Right lobe of liver (tissue), 6 donors: ENCODE data around the gene ADH5. TPM values are rescaled to one million over a fixed set of nuclear protein-coding genes. Genes with fewer than 3 reads are reported as not detected.
"Not testable (repeated sequence)": the region's sequence is repeated elsewhere in the genome, so short reads cannot be mapped to it uniquely, and the experiment has no call there.

Experiments used
- ATAC-seq, 4 donors: fragments of 200-7000 bp; cut with Tn5 transposase; one replicate each; pipeline ENCODE4 v1.9.1; 2020; ENCODE audit warnings: mild to moderate bottlenecking in 4 of 4, moderate library complexity in 4 of 4
- DNase-seq, 3 donors: peaks; one replicate each; pipeline ENCODE4 v3.0.0-alpha.2; 2020
- H3K27ac ChIP-seq, 3 donors: fragments of 200-600 bp; one replicate each; pipeline ENCODE4 v1.8.0; 2022
- H3K27me3 ChIP-seq, 2 donors: fragments of 200-600 bp; one replicate each; pipeline ENCODE4 v1.8.0; 2022
- H3K36me3 ChIP-seq, 4 donors: fragments of 200-600 bp; sonication (generic) in 1 of 4; one replicate each; pipeline versions ENCODE4 v1.5.1 to v1.8.0; 2017 to 2022; ENCODE audit warnings: control low read depth in 1 of 4
- H3K4me1 ChIP-seq, 4 donors: fragments of 200-600 bp; sonication (generic) in 1 of 4; one replicate each; pipeline versions ENCODE4 v1.5.1 to v1.8.0; 2017 to 2022; ENCODE audit warnings: control low read depth in 1 of 4
- H3K4me3 ChIP-seq, 3 donors: fragments of 200-600 bp; one replicate each; pipeline ENCODE4 v1.8.0; 2022
- H3K9me3 ChIP-seq, 4 donors: fragments of 200-600 bp; sonication (generic) in 1 of 4; one replicate each; pipeline versions ENCODE4 v1.5.1 to v1.8.0; 2017 to 2022; ENCODE audit warnings: control low read depth in 1 of 4
- POLR2A ChIP-seq: fragments of 450-650 bp; IDR thresholded peaks from one replicate; pipeline ENCODE4 v1.6.1; 2017; ENCODE audit warnings: antibody characterized with exemption, mild to moderate bottlenecking
- WGBS: methylation state at CpG from one replicate; pipeline ENCODE4 v1.1.6; 2018; ENCODE audit warnings: low coverage, low lambda C conversion rate; ENCODE audit not compliant: insufficient coverage; ENCODE audit errors: missing lambda C conversion rate; 5-methylcytosine and 5-hydroxymethylcytosine counted together
- intact Hi-C, 2 donors: fragments of 100-400 bp; cut with DNase I; formaldehyde crosslinking; loops; one replicate each; pipeline versions ENCODE4 v1.11.2 to v1.14.1; 2022
- total RNA-seq, 6 experiments: library from RNA; depleted of rRNA in 2 of 6; stranded (reverse); fragments of >200 nt in 2 of 6; fragmentation: NEBNext Ultra II Directional in 3 of 6; extraction: Animal tissue kit (Norgen Biotek cat#: 25700) in 3 of 6; gene quantifications; one replicate each; pipeline versions ENCODE4 v1.1.0 to v1.2.4, GENCODE V29; 2016 to 2023
- TF ChIP-seq, protein P1 (sequence below), 4 donors: fragments of 200-600 bp in 3 of 4; fragments of 450-650 bp in 1 of 4; IDR thresholded peaks; one replicate each; pipeline versions ENCODE4 v1.5.1 to v1.8.0; 2016 to 2022; ENCODE audit warnings: antibody characterized with exemption in 4 of 4, mild to moderate bottlenecking in 2 of 4
- donor health status: DM: no; HTN: yes; CAD: no.
- donor health status: DM: no; HTN: no; CAD: no.
- donor health status: DM: no; HTN: no; CAD: no.
- donor health status: DM: no; HTN: yes; CAD: no.
- donor health status: DM: no; HTN: yes; CAD: no.

ADH5 gene
- total RNA-seq, 6 experiments from 2014 or later = 109 to 170 (median 131) TPM

DNA sequence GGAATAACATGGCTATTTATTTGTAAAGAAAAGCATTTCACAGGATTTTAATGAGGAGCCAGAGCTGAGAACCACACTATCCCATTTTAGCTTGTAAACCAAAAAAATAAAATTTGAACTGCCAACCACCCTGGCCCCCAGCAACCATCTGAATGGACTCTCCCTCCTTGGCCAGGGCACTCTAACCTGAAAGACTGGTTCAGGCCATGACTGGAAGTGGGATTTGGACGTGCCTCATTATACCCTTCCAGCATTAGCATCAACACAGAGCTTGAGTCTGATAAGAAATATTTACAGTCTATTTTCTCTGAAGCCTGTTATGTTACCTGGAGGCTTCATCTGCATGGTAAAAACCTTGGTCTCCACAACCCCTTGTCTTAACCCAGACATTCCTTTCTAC lies 63.1 kb downstream of the ADH5 start:
- DNase-seq = no peak
- H3K9me3 ChIP-seq = peaks cover 0 to 4% (median 0%) of the 10 kb centered on the region in 4 donors
- TF ChIP-seq POLR2A = no peak
- TF ChIP-seq, protein P1, sequence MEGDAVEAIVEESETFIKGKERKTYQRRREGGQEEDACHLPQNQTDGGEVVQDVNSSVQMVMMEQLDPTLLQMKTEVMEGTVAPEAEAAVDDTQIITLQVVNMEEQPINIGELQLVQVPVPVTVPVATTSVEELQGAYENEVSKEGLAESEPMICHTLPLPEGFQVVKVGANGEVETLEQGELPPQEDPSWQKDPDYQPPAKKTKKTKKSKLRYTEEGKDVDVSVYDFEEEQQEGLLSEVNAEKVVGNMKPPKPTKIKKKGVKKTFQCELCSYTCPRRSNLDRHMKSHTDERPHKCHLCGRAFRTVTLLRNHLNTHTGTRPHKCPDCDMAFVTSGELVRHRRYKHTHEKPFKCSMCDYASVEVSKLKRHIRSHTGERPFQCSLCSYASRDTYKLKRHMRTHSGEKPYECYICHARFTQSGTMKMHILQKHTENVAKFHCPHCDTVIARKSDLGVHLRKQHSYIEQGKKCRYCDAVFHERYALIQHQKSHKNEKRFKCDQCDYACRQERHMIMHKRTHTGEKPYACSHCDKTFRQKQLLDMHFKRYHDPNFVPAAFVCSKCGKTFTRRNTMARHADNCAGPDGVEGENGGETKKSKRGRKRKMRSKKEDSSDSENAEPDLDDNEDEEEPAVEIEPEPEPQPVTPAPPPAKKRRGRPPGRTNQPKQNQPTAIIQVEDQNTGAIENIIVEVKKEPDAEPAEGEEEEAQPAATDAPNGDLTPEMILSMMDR (IDR thresholded peaks at IDR 0.05) = no peak
- intact Hi-C loops = no loop called here
- H3K27ac ChIP-seq = no peak overlapping the region
- H3K27me3 ChIP-seq = no peaks in the 10 kb centered on the region
- H3K36me3 ChIP-seq = no peaks in the 10 kb centered on the region
- no peak overlapping the region for H3K4me3 ChIP-seq
- ATAC-seq = no peak
- WGBS = 100% methylated on average over 1 of the region's 1 CpG
- peaks cover 0 to 14% (median 3%) of the 10 kb centered on the region in 4 donors for H3K4me1 ChIP-seq

DNA sequence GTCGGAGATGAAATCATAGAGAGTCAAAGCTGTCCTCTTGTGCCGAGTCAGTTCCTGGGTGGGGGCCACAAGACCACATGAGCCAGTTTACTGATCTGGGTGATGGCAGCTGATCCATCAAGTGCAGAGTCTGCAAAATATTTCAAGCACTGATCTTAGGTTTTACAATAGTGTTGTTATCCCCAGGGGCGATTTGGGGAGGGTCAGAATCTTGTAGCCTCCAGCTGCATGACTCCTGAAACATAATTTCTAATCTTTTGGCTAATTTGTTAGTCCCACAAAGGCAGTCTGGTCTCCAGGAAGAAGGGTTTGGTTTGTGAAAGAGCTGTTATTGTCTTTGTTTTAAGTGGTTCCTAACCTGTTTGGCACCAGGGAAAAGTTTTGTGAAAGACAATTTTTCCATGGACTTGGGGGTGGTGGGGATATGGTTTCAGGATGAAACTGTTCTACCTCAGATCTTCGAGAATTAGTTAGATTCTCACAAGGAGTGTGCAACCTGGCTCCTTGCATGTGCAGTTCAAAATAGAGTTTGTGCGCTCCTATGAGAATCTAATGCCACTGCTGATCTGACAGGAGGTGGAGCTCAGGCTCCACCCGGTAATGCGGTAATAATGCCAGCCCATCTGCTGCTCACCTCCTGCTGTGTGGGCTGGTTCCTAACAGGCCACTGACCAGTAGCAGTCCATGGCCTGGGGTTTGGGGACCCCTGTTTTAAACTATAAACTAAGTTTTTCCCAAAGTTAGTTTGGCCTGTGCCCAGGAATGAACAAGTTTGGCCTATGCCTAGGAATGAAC lies 63.9 kb downstream of the ADH5 start:
- H3K27ac ChIP-seq = no peak overlapping the region
- H3K4me1 ChIP-seq = peaks cover 0 to 14% (median 3%) of the 10 kb centered on the region in 4 donors
- intact Hi-C loops = no loop called here
- H3K4me3 ChIP-seq = no peak overlapping the region
- peak in 2 of 4 donors; percentile 21 to 32 for ATAC-seq
- H3K36me3 ChIP-seq = no peaks in the 10 kb centered on the region
- 78% methylated on average over 3 of the region's 7 CpGs for WGBS
- H3K27me3 ChIP-seq = no peaks in the 10 kb centered on the region
- H3K9me3 ChIP-seq = peaks cover 0 to 5% (median 0%) of the 10 kb centered on the region in 4 donors
- TF ChIP-seq POLR2A = no peak
- TF ChIP-seq, protein P1 (IDR thresholded peaks at IDR 0.05) = no peak
- no peak for DNase-seq

DNA sequence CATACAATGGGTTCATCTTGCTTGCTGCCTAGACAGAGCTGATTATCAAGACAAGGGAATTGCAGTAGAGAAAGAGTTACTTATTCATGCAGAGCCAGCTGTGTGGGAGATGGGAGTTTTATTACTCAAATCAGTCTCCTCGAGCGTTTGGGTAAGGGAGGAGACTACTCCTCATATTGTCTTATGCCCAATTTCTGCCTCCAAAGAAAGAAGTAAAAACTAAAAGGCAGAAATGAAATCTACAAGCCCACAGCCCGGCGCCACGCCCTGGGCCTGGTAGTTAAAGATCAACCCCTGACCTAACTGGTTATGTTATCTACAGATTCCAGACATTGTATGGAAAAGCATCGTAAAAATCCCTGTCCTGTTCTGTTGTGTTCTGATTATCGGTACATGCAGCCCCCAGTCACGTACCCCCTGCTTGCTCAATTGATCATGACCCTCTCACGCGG lies 64.8 kb downstream of the ADH5 start:
- H3K9me3 ChIP-seq, H3K27me3 ChIP-seq, H3K36me3 ChIP-seq, H3K27ac ChIP-seq, DNase-seq, intact Hi-C loops, ATAC-seq, H3K4me3 ChIP-seq: not testable (repeated sequence)
- 83% methylated on average over 9 of the region's 10 CpGs for WGBS
- peaks cover 0 to 14% (median 3%) of the 10 kb centered on the region in 4 donors for H3K4me1 ChIP-seq

DNA sequence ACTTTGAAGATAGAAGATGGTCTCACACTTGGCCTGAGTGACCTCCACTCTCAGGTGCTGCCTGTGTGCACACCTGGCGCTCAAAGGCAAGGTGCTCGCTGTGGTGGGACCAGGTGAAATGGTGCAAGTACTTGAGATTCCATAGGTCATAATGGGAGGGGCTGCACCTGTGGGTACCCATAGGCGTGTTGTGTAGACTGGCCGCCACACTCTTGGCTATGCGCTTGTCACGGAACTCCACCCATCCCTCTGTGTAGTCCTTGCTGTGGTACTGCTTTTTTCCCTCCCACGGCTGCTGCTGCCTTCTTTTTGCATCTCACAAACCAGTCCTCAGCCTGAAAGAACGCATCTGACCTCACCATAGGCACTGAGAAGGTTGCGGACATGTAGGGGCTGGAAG lies 66.0 kb downstream of the ADH5 start:
- whole genome bisulfite sequencing = 100% methylated on average over 3 of the region's 9 CpGs
- intact Hi-C loops = no loop called here
- TF ChIP-seq, protein P1 (IDR thresholded peaks at IDR 0.05) = no peak
- no peak for TF ChIP-seq POLR2A
- H3K36me3 ChIP-seq = no peaks in the 10 kb centered on the region
- H3K4me1 ChIP-seq = peaks cover 0 to 4% (median 0%) of the 10 kb centered on the region in 4 donors
- peaks cover 0 to 5% (median 0%) of the 10 kb centered on the region in 4 donors for H3K9me3 ChIP-seq
- ATAC-seq (no peak), DNase-seq (no peak)
- no peaks in the 10 kb centered on the region for H3K27me3 ChIP-seq
- no peak overlapping the region for H3K27ac ChIP-seq
- no peak overlapping the region for H3K4me3 ChIP-seq

DNA sequence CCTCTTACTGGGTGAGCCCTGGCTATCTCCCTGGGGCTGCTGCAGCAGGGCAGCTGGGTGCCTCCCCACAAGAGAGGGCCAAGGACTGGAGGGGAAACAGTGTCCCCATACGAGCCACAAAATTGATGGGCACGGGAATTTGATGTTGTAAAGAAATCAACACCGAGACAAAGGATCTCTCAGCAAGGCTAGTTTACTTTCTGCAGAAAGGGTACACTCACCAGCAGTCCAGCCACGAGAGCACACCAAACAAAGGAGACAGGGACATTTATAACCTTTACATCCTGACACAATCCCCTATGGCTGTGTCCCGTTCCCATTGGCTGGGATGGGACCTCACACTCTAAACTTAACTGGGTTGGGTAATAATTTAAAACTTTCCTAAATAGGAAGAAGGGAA lies 67.2 kb downstream of the ADH5 start:
- WGBS = 93% methylated on average over 5 of the region's 5 CpGs
- no peak for TF ChIP-seq POLR2A
- TF ChIP-seq, protein P1 (IDR thresholded peaks at IDR 0.05) = no peak

More for the DNA sequence above, 67.2 kb downstream of the ADH5 start:
- DNase-seq (no peak), ATAC-seq (no peak)
- H3K4me3 ChIP-seq = no peak overlapping the region
- H3K27ac ChIP-seq = no peak overlapping the region
- intact Hi-C loops = no loop called here
- no peaks in the 10 kb centered on the region for H3K27me3 ChIP-seq
- H3K9me3 ChIP-seq = peaks cover 0 to 5% (median 0%) of the 10 kb centered on the region in 4 donors
- H3K36me3 ChIP-seq = no peaks in the 10 kb centered on the region
- H3K4me1 ChIP-seq = no peaks in the 10 kb centered on the region
